ENCODE results near the gene C16orf95. TPM values are rescaled to one million over a fixed set of nuclear protein-coding genes. Genes with fewer than 3 reads are reported as not detected.

The C16orf95 gene
- total RNA-seq, 3 donors from 2014 or later: 2.0 to 3.8 TPM; not detected in 1

DNA sequence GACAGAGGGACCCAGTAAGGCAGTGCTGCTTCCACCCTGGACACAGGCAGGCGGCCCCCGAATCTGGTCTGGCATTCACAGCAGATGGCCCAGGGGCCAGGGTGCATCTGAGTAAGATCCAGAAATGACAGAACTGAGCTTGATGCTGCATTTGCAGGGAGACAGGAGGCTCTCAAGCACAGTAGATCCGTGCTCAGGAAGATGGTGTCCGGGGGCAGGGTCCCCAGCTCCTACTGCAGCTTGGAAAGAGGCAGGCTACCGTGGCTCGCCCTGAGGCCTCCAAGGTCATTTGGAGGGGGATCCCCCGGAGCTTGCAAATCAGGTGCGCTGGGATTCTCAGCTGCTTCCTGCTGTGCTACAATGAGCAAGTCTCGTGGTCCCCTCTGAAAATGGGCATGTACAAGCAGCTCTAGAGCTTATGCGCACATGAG is 2.2 kb downstream of the C16orf95 start:
- Histone ChIP-seq H3K27me3 (no peaks in the 10 kb centered on the region), H3K4me3 (no peak overlapping the region), H3K9me3 (no peaks in the 10 kb centered on the region), H3K27ac (no peak overlapping the region), H3K36me3 (no peaks in the 10 kb centered on the region), H3K4me1 (no peaks in the 10 kb centered on the region)
- intact Hi-C loops (cut with DNase I; ENCODE audit: low total_unique reads): no loop called here
- no peak for DNase-seq (ENCODE audit: low spot score in 2 of 2)
- TF ChIP-seq POLR2AphosphoS5 (IDR thresholded peaks at IDR 0.05): no peak
- no peak for TF ChIP-seq POLR2A (IDR thresholded peaks at IDR 0.05)
- TF ChIP-seq, protein P1, sequence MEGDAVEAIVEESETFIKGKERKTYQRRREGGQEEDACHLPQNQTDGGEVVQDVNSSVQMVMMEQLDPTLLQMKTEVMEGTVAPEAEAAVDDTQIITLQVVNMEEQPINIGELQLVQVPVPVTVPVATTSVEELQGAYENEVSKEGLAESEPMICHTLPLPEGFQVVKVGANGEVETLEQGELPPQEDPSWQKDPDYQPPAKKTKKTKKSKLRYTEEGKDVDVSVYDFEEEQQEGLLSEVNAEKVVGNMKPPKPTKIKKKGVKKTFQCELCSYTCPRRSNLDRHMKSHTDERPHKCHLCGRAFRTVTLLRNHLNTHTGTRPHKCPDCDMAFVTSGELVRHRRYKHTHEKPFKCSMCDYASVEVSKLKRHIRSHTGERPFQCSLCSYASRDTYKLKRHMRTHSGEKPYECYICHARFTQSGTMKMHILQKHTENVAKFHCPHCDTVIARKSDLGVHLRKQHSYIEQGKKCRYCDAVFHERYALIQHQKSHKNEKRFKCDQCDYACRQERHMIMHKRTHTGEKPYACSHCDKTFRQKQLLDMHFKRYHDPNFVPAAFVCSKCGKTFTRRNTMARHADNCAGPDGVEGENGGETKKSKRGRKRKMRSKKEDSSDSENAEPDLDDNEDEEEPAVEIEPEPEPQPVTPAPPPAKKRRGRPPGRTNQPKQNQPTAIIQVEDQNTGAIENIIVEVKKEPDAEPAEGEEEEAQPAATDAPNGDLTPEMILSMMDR (IDR thresholded peaks at IDR 0.05): no peak

DNA sequence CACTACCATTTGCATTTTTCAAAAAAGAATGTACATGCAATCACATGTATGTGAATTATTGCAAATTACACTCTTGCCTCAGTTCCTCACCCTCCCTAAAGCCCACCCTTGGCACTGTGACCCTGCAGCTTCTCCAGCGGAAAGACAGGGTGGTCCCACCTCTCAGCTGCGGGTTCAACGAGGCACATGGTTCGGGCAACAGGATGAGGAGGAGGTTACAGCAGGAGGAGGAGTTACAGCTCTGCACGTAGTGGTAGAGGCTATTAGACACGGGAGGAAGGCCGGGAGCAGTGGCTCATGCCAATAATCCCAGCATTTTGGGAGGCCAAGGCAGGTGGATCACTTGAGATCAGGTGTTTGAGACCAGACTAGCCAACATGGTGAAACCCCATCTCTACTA is 5.2 kb downstream of the C16orf95 start:
- Histone ChIP-seq H3K27ac (no peak overlapping the region), H3K27me3 (no peaks in the 10 kb centered on the region), H3K4me1 (no peaks in the 10 kb centered on the region), H3K9me3 (no peaks in the 10 kb centered on the region), H3K4me3 (no peak overlapping the region), H3K36me3 (no peaks in the 10 kb centered on the region)
- TF ChIP-seq POLR2A (IDR thresholded peaks at IDR 0.05) (no peak), POLR2AphosphoS5 (IDR thresholded peaks at IDR 0.05) (no peak)
- TF ChIP-seq, protein P1 (IDR thresholded peaks at IDR 0.05): no peak
- no peak for DNase-seq (ENCODE audit: low spot score in 2 of 2)
- intact Hi-C loops (cut with DNase I; ENCODE audit: low total_unique reads): no loop called here

DNA sequence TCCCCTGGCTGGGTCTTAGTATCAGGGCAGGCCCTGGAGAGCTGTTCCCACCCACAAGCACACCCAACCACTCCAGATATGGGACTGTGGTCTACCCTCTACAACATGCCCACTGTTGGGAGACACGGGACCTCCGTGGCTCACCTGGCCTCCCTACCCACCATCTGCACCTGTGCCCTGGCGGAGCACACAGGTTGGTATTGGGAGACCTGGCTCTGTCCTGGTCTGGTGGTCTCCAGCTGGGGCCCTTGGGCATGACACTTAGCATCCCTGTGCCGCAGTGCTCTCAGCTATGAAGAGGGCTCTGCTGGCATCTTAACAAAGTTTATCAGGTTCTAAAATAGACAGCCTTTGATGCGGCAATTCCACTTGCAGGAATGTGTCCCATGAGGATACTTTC is 5.8 kb downstream of the C16orf95 start:
- Histone ChIP-seq H3K4me1 (no peaks in the 10 kb centered on the region), H3K4me3 (no peak overlapping the region), H3K27me3 (no peaks in the 10 kb centered on the region), H3K9me3 (no peaks in the 10 kb centered on the region), H3K27ac (no peak overlapping the region), H3K36me3 (no peaks in the 10 kb centered on the region)
- TF ChIP-seq POLR2AphosphoS5 (IDR thresholded peaks at IDR 0.05): no peak
- TF ChIP-seq, protein P1 (IDR thresholded peaks at IDR 0.05): no peak
- intact Hi-C loops (cut with DNase I; ENCODE audit: low total_unique reads): no loop called here
- no peak for DNase-seq (ENCODE audit: low spot score in 2 of 2)

DNA sequence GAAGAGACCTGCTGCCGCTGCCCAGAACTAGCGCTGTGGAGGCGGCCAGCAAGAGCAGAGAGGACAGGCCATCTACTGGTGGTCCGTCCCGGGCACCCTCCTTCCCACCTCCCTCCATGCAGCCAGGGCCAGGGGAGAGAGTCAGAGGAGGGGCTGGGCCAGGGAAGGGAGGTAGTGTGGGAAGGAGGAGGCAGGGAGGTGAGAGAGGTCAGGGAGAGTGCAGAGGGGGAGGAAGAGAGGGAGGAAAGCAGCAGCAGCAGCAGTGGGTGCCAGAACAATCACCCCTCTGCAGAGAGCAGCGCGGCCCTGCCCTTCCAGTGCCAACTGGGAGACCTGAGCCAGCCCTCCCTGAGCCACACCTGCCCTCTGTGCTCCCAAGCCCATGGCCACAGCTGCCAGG is 6.6 kb downstream of the C16orf95 start:
- TF ChIP-seq, protein P1 (IDR thresholded peaks at IDR 0.05): no peak
- Histone ChIP-seq H3K27me3 (no peaks in the 10 kb centered on the region), H3K36me3 (no peaks in the 10 kb centered on the region), H3K4me1 (no peaks in the 10 kb centered on the region), H3K27ac (no peak overlapping the region), H3K9me3 (no peaks in the 10 kb centered on the region), H3K4me3 (no peak overlapping the region)
- intact Hi-C loops (cut with DNase I; ENCODE audit: low total_unique reads): no loop called here
- DNase-seq (ENCODE audit: low spot score in 2 of 2): no peak

DNA sequence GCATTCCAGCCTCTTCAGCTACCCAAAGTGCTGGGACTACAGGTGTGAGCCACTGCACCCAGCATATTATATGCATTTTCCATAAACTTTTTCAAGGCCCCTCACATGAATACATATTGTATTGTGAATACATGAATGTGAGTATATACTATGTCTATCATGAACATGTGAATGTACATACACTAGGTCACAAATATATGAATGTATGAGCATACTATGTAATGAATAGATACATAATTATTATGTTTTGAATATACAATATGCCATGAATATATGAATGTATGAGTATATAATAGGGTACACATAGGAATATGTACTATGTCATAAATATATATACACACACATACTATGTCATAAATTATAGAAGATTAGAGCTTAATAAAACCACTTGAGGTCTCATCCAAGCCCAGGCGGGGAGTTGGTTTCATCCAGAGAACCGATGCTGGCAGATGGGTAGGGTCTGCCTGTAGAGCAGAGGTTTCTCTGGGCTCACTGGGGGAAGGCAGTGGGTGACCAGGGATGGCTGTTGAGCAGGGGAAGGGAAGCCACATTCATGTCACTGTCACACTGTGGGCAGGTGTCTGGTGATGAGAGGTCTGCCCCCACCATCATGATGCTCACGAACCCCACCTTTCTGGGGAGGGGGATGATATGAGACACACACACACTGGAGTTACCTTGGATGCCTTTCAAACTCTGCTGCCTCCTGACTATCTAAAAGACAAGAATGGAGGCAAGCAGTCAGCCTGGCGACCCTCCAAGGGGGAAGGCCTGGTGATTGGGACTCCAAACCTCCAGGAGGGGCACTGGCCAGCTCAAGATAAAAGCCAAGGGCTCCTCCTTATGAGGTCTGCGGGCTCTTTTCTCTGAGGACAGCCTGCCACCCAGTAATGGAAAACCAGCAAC is 7.3 kb downstream of the C16orf95 start:
- Histone ChIP-seq H3K27ac (no peak overlapping the region), H3K4me3 (no peak overlapping the region), H3K9me3 (no peaks in the 10 kb centered on the region), H3K4me1 (no peaks in the 10 kb centered on the region), H3K27me3 (no peaks in the 10 kb centered on the region), H3K36me3 (no peaks in the 10 kb centered on the region)
- DNase-seq (ENCODE audit: low spot score in 2 of 2): no peak
- intact Hi-C loops (cut with DNase I; ENCODE audit: low total_unique reads): no loop called here
- TF ChIP-seq, protein P1 (IDR thresholded peaks at IDR 0.05): no peak
- TF ChIP-seq POLR2AphosphoS5 (IDR thresholded peaks at IDR 0.05) (no peak), POLR2A (IDR thresholded peaks at IDR 0.05) (no peak)
